ENCODE measurements around the gene CLC. TPM values are rescaled to one million over a fixed set of nuclear protein-coding genes. Genes with fewer than 3 reads are reported as not detected.

The CLC gene
- total RNA-seq, 1 donor = 17.5 TPM

DNA sequence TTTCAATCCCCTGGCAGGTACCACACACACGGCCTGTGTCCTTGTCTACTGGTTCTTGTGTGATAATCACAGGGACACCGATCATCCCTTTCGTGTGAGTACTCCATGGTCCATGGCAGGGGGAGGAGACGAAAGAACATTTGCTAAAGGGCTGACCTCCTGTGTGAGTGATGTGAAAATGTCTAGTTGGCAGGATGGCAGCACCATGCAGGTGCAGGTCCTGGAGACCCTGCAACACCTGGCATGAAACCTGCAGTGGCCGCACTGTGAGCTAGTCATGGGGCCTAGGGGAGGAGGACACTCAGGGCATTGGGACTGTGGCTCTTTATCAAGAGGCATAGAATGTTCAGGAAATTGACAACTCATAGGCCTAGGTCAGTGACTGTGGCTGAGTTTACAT is 56.4 kb downstream of the CLC start:
- DNase-seq (ENCODE audit: low read depth in 2 of 3, low spot score in 2 of 3) = no peak

Small RNAs within 50 kb of the gene (small RNA-seq; reads per million reads assigned to genes)
- gene RPS29P27 = not detected

Other genes starting within 250 kb of the CLC start
- gene DLL3, start 239.1 kb downstream of the CLC start, total RNA-seq = 0.27 TPM
- gene SELENOV, start 222.9 kb downstream of the CLC start, total RNA-seq = not detected
- 7.5 TPM for gene EID2B, start 205.2 kb downstream of the CLC start, total RNA-seq
- 12.7 TPM for gene EID2, start 197.9 kb downstream of the CLC start, total RNA-seq
- not detected for gene LGALS13, start 135.5 kb downstream of the CLC start, total RNA-seq
- not detected for gene LGALS16, start 82.1 kb downstream of the CLC start, total RNA-seq
- under 0.01 TPM for gene LGALS14, start 33.5 kb downstream of the CLC start, total RNA-seq
- gene LEUTX, start 40.8 kb upstream of the CLC start, total RNA-seq = not detected
- gene DYRK1B, start 96.1 kb upstream of the CLC start, total RNA-seq = 48.5 TPM
- gene FBL, start 108.3 kb upstream of the CLC start, total RNA-seq = 870 TPM
- gene FCGBP, start 196.6 kb upstream of the CLC start, total RNA-seq = 0.27 TPM
- 103 TPM for gene PSMC4, start 233.1 kb upstream of the CLC start, total RNA-seq

Measured in hematopoietic multipotent progenitor cell (in vitro differentiated cells).